ENCODE data around the gene SORCS2.

The SORCS2 gene

GRCh38 chr4:7769396-7770223 is 577.3 kb downstream of the SORCS2 start:
- Histone ChIP-seq H3K36me3 (ENCODE audit: control insufficient read depth, insufficient read depth, low read length) (peaks cover 34% of the 10 kb centered on the region), H3K4me1 (ENCODE audit: control insufficient read depth, insufficient read depth, low read length) (no peaks in the 10 kb centered on the region), H3K27me3 (ENCODE audit: control insufficient read depth, insufficient read depth, low read length) (no peaks in the 10 kb centered on the region), H3K4me3 (ENCODE audit: low read depth, low read length) (no peak overlapping the region), H3K9me3 (ENCODE audit: control insufficient read depth, insufficient read depth, low read length) (no peaks in the 10 kb centered on the region), H3K9ac (ENCODE audit: low read depth, low read length) (no peak overlapping the region)

GRCh38 chr4:7770224-7771050 is 578.1 kb downstream of the SORCS2 start:
- Histone ChIP-seq H3K9ac (ENCODE audit: low read depth, low read length) (no peak overlapping the region), H3K36me3 (ENCODE audit: control insufficient read depth, insufficient read depth, low read length) (peaks cover 37% of the 10 kb centered on the region), H3K9me3 (ENCODE audit: control insufficient read depth, insufficient read depth, low read length) (no peaks in the 10 kb centered on the region), H3K4me1 (ENCODE audit: control insufficient read depth, insufficient read depth, low read length) (peaks cover 3% of the 10 kb centered on the region), H3K4me3 (ENCODE audit: low read depth, low read length) (no peak overlapping the region), H3K27me3 (ENCODE audit: control insufficient read depth, insufficient read depth, low read length) (no peaks in the 10 kb centered on the region)

GRCh38 chr4:7771056-7771455 is 578.7 kb downstream of the SORCS2 start:
- no peaks in the 10 kb centered on the region for H3K27me3 ChIP-seq (ENCODE audit: control insufficient read depth, insufficient read depth, low read length)
- H3K9ac ChIP-seq (ENCODE audit: low read depth, low read length), result no peak overlapping the region
- H3K4me3 ChIP-seq (ENCODE audit: low read depth, low read length), result no peak overlapping the region
- peaks cover 39% of the 10 kb centered on the region for H3K36me3 ChIP-seq (ENCODE audit: control insufficient read depth, insufficient read depth, low read length)
- no peaks in the 10 kb centered on the region for H3K9me3 ChIP-seq (ENCODE audit: control insufficient read depth, insufficient read depth, low read length)
- peaks cover 3% of the 10 kb centered on the region for H3K4me1 ChIP-seq (ENCODE audit: control insufficient read depth, insufficient read depth, low read length)

DNA sequence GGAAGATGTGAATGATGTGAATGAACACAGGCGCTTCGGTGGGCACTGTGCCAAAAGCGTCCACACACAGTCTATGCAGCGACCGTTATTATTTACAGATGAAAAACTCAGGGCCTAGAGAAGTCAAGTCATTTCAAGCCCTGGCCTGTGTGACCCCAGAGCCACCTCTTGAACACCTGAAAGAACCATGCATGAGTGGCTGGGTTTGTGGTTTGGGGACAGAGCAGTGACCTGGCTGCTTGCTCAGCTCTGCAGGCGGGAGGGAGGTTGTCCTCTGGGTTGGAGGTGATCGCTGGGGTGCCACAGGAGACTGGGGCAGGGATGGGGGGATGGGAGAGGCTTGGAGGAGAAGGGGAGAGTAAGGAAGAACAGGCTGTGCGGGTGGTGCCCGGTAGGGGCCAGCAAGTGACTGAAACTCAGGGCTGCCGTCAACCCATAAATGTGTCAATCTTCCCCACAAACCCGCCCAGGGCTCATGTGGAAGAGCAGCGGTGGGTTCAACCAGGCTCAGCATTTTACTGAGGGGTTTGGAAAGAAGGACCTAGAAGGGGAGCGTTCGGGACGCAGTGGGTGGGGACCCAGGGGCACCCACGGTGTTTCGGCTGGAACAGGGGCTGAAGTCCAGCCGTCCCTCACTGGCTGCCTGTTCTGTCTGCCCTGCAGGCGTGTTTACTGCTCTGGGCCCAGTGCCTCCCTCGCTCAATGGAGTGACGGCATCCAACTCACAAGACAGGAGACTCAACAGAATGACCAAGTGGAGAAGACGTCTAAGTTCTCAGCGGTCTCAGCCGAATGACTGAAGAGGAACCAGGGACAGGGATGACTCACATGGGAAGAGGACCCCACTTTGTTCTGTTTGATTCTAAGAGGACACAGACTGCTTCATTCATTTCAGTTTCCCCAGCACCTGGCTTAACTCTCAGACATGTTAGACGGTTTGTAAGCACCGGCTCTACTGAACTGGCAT is 579.5 kb downstream of the SORCS2 start:
- H3K9me3 ChIP-seq (ENCODE audit: control insufficient read depth, insufficient read depth, low read length), result no peaks in the 10 kb centered on the region
- H3K27me3 ChIP-seq (ENCODE audit: control insufficient read depth, insufficient read depth, low read length), result no peaks in the 10 kb centered on the region
- H3K36me3 ChIP-seq (ENCODE audit: control insufficient read depth, insufficient read depth, low read length), result peaks cover 39% of the 10 kb centered on the region
- H3K4me3 ChIP-seq (ENCODE audit: low read depth, low read length), result no peak overlapping the region
- H3K4me1 ChIP-seq (ENCODE audit: control insufficient read depth, insufficient read depth, low read length), result peaks cover 3% of the 10 kb centered on the region
- H3K9ac ChIP-seq (ENCODE audit: low read depth, low read length), result no peak overlapping the region

GRCh38 chr4:7772711-7773385 is 580.5 kb downstream of the SORCS2 start:
- peaks cover 34% of the 10 kb centered on the region for H3K36me3 ChIP-seq (ENCODE audit: control insufficient read depth, insufficient read depth, low read length)
- no peaks in the 10 kb centered on the region for H3K27me3 ChIP-seq (ENCODE audit: control insufficient read depth, insufficient read depth, low read length)
- H3K9me3 ChIP-seq (ENCODE audit: control insufficient read depth, insufficient read depth, low read length), result no peaks in the 10 kb centered on the region
- no peak overlapping the region for H3K4me3 ChIP-seq (ENCODE audit: low read depth, low read length)
- H3K4me1 ChIP-seq (ENCODE audit: control insufficient read depth, insufficient read depth, low read length), result peaks cover 3% of the 10 kb centered on the region
- H3K9ac ChIP-seq (ENCODE audit: low read depth, low read length), result no peak overlapping the region

DNA sequence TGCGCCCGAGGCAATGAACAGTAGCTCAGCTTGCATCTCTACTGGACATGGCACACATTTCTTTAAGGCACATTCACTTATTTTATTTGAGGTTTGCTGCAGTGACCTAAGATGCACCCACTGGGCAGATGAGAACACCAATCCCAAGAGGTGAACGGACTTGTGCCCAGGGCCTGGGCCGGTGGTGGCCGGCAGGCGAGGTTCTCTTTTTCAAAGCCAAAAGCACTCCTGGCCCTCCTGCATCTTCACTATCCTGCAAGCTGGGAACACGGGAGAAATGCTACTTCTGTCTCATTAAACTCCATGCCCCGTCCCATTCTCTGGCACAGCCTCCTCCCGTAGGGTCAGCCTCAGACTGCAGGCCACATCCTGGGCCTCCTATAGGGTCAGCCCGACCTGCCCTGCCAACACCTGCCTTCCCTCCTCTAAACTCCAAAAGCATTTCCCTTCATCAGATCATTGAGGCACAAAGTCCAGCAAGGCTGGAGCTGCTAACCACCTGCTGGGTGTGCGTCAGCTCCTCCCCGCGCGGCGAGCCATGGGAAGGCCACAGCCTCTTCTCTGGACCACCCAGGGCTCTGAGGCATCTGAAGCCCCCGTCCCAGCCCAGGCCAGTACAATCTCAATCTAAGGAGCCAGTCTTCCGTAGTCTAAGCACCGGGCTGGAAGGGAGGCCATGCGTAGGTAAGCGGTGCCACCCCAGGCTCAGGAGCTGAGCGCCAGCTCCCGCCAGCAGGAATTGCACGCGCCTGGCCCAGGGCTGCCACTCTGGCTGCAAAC is 581.3 kb downstream of the SORCS2 start:
- Histone ChIP-seq H3K36me3 (ENCODE audit: control insufficient read depth, insufficient read depth, low read length) (peaks cover 35% of the 10 kb centered on the region), H3K4me1 (ENCODE audit: control insufficient read depth, insufficient read depth, low read length) (peaks cover 3% of the 10 kb centered on the region), H3K27me3 (ENCODE audit: control insufficient read depth, insufficient read depth, low read length) (no peaks in the 10 kb centered on the region)

DNA sequence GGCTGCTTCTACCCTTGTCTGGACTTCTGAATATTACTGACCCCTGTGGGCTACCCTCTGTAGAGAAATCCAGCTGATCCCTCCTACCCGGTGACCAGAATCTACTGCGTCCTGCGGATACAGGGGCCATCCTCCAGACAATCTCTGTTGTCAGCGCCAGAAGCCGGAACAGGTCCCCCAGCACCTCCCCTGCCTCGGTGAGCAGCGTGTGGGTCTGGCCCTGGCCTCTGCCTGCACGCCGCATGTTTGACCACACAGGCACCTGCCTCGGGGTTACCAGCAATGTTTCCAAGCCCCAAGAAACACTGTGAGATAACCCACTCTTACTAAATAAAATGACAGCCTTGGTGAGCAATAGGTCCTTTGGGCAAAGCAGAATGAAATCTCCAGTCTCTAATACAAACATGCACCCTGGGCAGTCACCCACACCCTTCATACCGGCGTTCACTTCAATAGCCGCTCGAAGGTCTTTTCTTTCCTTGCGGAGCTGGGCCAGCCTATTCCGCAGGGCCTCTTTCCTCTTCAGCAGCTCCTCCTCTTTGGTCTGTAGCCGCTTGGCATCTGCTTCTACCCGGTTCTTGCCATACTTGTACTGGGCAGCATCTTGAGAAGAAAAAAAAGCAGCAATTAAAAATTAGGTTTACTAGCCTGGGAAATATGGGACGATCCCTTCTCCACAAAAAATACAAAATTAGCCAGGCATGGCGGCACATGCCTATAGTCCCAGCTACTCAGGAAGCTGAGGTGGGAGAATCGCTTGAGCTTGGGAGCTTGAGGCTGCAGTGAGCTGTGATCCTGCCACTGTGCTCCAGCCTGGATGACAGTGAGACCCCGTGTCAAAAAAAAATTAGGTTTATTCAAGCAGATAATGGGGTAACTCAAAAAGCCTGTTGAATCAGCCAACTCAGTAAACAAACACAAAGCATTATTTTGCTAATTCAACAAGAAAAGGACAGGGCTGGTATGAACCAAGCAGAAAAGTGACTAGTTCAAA is 582.3 kb downstream of the SORCS2 start:
- H3K27me3 ChIP-seq (ENCODE audit: control insufficient read depth, insufficient read depth, low read length), result no peaks in the 10 kb centered on the region
- no peak overlapping the region for H3K9ac ChIP-seq (ENCODE audit: low read depth, low read length)
- peaks cover 33% of the 10 kb centered on the region for H3K36me3 ChIP-seq (ENCODE audit: control insufficient read depth, insufficient read depth, low read length)
- no peaks in the 10 kb centered on the region for H3K9me3 ChIP-seq (ENCODE audit: control insufficient read depth, insufficient read depth, low read length)
- no peak overlapping the region for H3K4me3 ChIP-seq (ENCODE audit: low read depth, low read length)
- H3K4me1 ChIP-seq (ENCODE audit: control insufficient read depth, insufficient read depth, low read length), result peaks cover 3% of the 10 kb centered on the region

More for the DNA sequence above, 581.3 kb downstream of the SORCS2 start:
- no peak overlapping the region for H3K9ac ChIP-seq (ENCODE audit: low read depth, low read length)
- no peaks in the 10 kb centered on the region for H3K9me3 ChIP-seq (ENCODE audit: control insufficient read depth, insufficient read depth, low read length)
- H3K4me3 ChIP-seq (ENCODE audit: low read depth, low read length), result no peak overlapping the region

- Histone ChIP-seq H3K4me3 (ENCODE audit: low read depth, low read length) (no peak overlapping the region), H3K27me3 (ENCODE audit: control insufficient read depth, insufficient read depth, low read length) (no peaks in the 10 kb centered on the region), H3K9me3 (ENCODE audit: control insufficient read depth, insufficient read depth, low read length) (no peaks in the 10 kb centered on the region), H3K4me1 (ENCODE audit: control insufficient read depth, insufficient read depth, low read length) (peaks cover 3% of the 10 kb centered on the region), H3K36me3 (ENCODE audit: control insufficient read depth, insufficient read depth, low read length) (peaks cover 28% of the 10 kb centered on the region), H3K9ac (ENCODE audit: low read depth, low read length) (no peak overlapping the region)
These were observed 583.1 kb downstream of the SORCS2 start for GRCh38 chr4:7775396-7775795.

DNA sequence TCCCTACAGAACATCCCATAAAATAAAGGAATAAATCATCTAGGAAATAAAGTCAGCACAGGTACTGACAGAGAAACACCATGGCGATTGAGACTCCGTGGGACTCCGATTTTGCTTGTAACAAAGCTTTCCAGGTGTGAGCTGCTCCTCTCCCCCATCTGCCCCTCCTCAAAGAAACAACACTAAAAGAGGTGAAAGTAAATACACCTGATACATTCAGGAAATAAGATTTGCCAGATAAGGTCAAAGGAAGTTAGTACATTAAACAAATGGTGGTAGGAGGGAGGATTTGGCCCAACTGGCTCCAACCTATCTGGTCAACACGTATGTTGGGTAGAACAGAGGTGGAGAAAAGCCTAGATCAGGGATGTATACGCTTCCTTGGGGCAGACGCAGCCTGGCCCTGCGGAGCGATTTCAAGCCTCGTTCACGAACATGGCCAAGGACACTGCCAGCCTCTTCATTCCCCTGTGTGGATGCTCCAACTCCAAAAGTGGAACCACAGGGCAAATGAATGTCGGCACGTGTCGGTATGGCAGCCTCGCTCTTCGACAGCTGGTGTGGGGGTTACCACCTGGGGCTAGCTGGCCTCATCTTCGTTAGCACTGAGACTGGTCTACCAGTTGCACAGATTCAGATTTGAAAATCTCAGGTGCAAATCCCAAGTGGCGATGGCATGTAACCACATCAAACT is 584.8 kb downstream of the SORCS2 start:
- Histone ChIP-seq H3K4me3 (ENCODE audit: low read depth, low read length) (no peak overlapping the region), H3K9me3 (ENCODE audit: control insufficient read depth, insufficient read depth, low read length) (no peaks in the 10 kb centered on the region), H3K36me3 (ENCODE audit: control insufficient read depth, insufficient read depth, low read length) (peaks cover 21% of the 10 kb centered on the region), H3K9ac (ENCODE audit: low read depth, low read length) (no peak overlapping the region), H3K27me3 (ENCODE audit: control insufficient read depth, insufficient read depth, low read length) (no peaks in the 10 kb centered on the region), H3K4me1 (ENCODE audit: control insufficient read depth, insufficient read depth, low read length) (peaks cover 3% of the 10 kb centered on the region)

All from iPS-15b (cell line).